ENCODE data around the gene IL36RN.

The IL36RN gene

DNA sequence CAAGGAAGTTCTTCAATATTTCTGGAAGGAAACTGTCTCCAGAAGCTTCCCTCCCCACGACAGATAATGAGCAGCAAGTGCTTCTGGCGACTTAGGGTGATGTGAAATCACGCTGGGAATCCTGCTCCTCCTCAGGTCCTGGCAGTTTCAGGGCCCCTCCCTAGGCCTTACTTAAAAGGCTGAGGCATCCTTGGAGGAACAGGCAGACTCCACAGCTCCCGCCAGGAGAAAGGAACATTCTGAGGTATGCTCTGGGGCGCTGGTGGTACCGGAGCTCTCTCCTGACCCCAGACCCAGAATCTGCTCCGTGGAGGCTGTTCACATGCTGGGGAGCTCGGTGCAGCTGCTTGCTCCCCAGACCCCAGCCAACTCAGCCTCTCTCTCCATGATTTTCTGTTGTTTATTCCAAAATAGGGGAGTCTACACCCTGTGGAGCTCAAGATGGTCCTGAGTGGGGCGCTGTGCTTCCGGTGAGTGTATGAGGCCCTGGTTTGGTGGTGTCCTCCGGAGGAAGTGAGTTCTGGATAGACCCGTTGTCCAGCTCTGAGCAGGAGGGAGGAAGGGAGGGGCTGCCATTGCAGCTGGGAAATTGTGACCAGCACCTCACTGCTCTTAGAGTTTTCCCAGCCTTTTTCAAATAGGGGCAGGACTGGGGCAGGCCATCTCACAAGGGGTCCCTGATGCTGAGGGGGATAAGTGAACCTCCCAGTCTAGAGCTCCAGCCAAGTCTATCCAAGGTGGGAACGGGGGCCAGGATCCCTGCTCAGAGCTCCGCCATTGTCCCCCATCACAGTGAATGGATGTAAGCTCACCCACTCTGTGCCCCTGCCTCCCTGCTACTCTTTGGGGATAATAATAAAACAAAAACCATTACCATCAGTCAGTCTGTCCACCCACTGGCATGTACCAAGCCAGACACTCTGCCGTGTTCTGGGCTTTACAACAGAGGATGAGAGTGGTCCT is at the start of gene IL36RN:
Gene IL36RN, plus strand, starts transcription at position 201 of the 963 bp plus-strand sequence. Its CDS starts 241 bp downstream, at position 442.
- DNase-seq (ENCODE audit: low read depth): no peak

DNA sequence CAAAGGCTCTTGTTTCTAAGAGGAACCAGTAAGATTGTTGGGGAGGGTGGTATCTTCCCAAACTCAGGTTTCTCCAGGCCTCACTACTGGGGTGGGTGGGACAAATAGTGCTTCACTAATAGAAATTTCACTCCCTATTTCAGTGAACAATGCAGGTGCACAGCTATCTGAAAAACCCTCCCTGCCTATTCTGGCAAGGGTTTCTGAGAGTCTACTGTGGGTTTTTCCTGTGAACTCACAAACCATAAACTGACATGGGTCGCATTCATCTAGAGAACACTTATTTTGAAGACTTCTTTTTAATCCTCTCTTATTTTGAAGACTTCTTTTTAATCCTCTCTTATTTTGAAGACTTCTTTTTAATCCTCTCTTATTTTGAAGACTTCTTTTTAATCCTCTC is 49.4 kb upstream of the IL36RN start:
- DNase-seq (ENCODE audit: low read depth): no peak

DNA sequence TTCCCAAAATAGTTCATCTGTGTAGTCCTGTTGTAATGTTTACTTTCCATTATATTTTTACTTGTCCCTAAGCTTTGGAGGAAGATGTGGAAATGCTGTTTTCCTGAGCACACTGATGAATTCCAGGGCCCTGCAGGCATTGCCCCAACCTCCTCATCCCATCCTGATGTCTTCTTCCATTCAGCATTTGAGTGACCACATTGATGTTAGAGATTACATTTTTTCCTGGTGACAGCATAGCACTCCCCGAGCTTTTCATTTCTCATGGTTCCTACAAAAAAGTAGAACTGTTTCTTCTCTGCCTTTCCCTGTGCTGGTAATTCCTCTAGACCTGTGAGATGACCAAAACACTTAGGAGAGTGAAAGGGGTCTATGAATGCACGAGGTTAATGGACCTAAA is 48.9 kb upstream of the IL36RN start:
- DNase-seq (ENCODE audit: low read depth): no peak

DNA sequence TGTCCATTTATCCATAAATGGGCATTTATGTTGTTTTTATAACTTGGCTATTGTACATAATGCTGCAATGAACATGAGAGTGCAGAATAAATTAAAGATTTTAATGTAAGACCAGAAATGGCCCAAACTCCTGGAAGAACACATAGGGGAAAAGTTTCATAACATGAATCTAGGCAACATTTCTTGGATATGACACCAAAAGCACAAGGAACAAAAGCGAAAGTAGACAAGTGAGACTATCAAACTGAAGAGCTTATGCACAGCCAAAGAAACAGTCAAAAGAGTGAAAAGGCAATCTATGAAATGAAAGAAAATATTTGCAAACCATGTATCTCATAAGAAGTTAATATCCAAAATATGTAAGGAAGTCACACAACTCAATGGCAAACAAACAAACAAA is 47.9 kb upstream of the IL36RN start:
- DNase-seq (ENCODE audit: low read depth): no peak

DNA sequence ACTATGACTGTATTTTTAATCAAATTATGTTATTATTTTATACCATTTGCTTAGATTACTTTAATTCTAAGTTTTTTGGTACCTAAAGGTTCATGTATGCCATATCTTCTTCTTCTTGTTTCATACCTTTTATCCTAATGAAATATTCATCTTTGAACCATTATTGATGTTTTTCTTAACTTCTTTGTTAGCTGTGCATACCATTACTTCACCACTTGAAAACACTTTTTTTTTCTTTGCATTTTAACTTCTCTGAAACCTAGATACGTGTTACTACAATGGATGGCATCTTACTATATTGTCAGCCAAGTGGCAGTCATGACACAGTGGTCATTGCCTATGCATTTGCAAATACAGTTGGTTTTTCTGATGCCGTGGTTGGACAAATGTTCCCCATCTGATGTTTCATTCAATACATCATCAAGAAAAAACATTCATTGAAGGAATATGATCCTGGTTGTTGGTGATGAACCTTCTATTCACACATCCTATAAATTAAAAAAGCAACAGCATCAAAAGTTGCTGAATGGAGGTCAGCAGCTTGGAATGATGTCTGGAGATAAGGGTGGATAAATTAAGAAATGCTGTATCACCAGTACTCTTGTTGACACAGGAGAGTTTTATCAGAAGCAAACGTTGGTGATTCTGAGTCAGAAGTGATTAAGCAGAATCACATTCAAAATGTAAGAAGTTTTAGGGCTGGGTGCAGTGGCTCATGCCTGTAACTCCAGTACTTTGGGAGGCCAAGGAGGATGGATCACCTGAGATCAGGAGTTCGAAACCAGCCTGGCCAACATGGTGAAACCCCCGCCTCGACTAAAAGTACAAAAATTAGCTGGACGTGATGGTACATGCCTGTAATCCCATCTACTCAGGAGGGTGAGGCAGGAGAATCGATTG is 46.3 kb upstream of the IL36RN start:
- DNase-seq (ENCODE audit: low read depth): no peak

DNA sequence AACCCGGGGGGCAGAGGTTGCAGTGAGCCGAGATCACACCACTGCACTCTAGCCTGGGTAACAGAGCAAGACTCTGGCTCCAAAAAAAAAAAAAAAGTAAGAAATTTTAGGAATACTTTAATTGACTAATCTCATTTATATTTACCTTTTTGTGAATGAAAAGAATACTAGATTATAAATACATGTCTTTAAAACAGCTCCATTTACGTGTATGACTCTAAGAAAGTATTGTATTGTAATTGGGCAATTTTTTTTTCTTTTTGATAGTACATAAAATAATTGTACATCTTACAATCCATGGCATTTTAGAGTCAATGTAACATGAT is 45.7 kb upstream of the IL36RN start:
- DNase-seq (ENCODE audit: low read depth): no peak

DNA sequence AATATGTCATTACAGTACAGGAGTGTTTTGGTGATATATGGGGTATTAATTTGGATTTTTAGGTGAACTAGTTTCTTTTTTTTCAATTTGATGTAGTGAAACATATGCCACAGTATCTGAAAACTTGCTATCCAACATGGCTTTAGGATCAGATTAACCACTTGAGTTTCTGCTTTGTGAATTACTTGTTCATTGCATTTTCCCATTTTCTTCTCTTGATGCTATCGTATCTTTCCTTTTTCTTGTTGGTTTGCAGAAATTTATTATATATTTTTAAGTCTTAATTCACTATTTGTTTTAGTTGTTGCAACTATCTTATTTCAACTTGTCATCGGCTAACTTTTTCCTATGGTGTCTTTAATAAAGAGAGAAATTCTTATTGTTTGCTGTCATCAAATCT is 44.9 kb upstream of the IL36RN start:
- DNase-seq (ENCODE audit: low read depth): no peak

DNA sequence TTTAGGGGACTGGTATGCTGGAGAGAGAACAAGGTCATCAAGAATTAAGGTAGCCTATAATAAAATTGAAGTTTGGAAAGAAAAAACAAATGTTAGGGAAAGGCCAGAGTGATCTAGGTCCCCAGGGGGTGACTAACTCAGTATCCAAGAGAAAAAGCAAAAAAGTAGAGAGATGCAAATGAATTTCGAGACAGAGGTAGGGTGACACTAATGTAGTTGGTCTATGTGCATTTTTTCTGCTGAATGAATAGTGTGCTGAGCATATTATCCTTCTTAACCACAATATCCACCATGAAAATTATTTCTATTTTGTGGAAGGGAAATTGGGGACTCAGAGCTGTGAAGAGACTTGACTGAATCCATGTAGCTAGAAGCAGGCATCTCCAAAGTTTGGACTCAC is 44.0 kb upstream of the IL36RN start:
- no peak for DNase-seq (ENCODE audit: low read depth)

DNA sequence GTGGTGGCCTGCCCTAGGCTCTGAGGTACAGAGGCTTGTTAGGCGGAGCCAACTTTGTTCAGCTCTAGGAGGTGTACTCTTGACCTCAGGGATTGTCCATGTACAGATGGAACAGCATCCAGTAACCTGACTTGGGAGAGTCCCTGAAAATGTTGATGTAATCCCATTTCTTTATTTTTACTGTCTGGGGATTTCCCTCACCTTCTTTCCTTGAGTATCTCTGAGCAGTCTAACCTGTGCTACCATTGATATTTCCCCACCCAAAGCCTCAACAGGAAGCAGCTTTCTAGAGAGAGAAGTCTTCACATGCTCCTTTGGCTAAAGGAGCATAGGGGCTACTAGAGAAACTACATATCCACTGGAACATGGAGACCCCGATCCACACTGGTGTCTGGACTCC is 43.3 kb upstream of the IL36RN start:
- no peak for DNase-seq (ENCODE audit: low read depth)

DNA sequence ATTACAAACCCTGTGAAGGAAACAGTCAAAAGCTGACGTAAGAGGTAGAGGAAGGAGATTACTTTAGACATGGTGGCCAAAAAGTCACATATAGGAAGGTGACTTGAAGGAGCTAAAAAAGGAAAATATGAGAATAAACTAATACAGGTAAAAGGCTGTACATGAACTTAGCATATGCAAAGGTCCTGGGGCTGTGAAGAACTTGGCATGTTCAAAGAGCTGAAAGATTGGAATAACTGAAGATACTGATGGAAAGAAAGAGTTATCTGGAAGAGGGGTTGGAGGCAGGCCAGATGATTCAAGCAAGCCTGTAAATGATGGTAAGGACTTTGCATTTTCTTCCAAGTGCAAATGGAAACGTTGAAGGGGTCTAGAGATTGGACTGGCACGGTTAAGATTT is 40.5 kb upstream of the IL36RN start:
- no peak for DNase-seq (ENCODE audit: low read depth)

DNA sequence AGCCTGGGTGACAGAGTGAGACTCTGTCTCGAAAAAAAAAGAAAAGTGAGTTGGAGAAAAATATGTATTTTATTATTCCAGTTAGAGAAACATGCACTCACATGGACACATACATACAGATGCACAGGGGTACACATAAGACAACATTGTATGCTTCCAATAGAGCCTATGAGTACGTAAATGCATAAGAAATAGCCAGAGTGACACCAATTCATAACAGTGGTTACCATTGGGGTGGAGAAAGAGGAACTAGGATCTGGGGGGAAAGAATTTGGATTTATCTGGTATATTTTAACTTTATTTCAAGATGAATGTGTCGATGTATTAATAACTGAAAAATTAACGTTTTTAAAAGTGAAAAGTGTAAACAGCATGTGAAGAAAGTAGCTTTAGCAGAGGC is 37.7 kb upstream of the IL36RN start:
- DNase-seq (ENCODE audit: low read depth): no peak

DNA sequence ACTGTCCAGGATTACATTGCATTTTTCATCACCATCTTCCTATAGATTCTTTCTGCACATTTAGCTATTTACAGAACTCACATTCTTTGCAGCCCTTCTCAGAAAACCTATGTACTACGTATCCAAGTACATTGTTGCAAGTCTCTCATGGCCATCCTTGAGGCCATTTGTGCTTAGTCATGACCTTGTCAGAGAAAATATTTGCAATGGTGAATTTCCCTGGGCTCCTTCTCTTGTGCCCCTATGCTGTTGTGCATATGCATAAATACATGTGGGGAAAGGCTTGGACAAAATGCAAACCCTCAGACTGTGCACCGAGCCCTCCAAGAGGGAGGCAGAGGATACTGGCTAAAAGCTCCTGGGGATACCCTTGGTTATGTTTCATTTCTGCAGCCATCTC is 34.2 kb upstream of the IL36RN start:
- DNase-seq (ENCODE audit: low read depth): no peak

DNA sequence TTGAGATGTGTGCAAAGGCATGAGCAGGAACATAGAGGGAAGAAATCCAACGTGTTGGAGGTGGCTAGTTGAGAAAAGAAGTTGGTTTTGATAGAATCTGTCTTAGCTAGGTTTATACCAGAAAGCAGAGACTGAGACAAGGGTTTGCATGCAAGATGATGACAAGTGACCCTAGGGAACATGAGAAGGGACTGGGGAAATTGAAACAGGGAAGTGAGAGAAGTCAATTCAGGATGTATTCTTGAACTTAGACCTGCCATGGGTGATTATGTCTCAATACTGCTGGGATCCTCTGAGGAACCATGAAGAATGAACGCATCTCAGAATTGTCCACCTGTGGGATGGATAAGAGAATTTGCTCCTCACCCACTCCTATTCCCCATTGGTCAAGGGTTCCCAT is 33.3 kb upstream of the IL36RN start:
- DNase-seq (ENCODE audit: low read depth): no peak

DNA sequence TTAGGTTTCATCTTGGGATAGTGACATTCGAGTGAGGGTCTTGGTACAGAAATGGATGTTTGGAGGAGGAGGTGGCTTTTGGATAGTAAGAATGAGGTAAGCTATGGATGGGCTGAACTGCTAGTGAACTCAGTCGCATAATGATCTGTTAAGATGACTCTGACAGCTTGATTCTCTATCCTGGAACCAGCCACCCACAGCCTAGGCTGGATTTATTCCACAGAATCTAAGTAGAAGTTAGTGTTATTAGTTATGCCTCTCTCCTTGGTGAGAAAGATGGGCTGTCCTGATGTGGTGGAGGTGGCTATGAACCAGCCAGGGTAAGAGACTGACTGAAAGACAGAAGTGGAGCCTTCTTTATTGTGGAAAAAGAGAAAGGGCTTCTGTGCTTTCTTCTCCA is 31.3 kb upstream of the IL36RN start:
- no peak for DNase-seq (ENCODE audit: low read depth)

DNA sequence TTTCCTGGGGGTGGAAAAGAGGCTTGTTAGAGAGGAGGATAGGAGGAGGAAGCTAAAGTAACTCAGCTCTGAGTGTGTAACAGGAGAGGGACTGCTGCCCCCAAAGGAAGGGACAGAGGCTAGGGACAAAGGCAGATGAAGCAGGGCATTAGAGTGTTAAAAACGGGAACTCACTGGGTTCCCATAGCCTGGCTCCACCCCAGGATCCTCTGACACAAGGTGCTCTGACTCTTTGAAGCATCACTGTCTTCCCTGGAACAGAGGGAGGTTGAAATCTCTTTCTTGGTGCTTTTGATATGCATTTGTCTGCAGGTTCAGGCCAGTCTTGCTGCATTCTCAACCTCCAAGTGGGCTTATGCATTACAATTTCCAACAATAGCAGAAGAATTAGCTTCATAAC is 30.9 kb upstream of the IL36RN start:
- no peak for DNase-seq (ENCODE audit: low read depth)

DNA sequence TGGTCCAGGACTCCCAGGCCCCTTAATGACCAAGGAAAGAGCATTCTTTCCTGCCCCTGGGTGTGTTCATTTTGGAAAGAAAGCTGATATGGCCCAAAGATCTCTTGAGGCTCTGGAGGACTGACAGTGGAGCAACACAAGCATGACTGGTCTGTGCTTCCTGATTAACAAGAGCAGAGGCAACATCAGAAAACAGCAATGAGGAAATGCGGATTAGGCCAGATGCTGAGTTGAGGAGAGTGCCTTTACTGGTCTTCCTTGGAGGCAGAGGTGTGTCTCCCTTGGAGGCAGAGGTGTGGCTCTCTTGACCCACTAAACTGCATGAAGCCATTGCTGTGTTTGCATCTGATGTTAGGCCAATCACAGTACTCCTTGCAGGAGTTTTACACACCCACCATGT is 26.3 kb upstream of the IL36RN start:
- DNase-seq (ENCODE audit: low read depth): no peak

DNA sequence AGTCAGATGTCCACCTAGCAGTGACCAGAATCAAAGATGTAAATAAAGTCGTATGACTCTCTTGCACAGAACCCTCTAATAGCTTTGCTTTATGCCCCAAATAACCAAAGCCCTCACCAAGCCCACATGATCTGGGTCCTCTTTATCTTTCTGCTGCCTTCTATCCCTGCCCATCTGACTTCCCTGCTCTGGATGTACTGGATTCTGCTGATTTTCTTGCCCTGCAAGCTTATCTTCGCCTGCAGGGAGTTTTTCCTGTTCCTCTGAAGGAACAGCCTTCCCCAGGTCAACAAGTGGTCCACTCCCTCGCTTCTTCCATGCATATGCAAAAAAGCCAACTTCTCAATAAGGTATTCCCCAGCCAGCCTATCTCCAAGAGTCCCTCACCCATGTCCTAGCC is 25.0 kb upstream of the IL36RN start:
- DNase-seq (ENCODE audit: low read depth): no peak

DNA sequence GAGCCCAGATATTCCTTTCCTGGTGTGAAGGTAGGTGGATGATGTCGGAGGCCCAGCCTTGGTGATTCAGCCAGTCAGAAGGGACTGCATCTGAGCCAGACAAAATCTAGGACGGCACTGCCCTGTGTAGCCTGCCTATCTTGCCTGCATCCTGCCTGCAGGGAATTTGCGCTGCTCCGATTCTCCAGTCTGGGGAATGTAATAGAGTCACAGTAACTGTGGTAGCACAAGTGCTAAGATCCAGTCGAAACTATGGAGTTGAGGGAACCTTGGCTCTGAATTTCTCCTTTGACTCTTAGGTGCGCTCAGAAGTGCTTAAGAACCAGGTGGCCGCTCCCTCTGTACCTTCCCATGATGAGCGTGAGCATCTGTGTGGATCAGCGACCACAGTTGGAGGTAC is 22.2 kb upstream of the IL36RN start:
- DNase-seq (ENCODE audit: low read depth): no peak

DNA sequence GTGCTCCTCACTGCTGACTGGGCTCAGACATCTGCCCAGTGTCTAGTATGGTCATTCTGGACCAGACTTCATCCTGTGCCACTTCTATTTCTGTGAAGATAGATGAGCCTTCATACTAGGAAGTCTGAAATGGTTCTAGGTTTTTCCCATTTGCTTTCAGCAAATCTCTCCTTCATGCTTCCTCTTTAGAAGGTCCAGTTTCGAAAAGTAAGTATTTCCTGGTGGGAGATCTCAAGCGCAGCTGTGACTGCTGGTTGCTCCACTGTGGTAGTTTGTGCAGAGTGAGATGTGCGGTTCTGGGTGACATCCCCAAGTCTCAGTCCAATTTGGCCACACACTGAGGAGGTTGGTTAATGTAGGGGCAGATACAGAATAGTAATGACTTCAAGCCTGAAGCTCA is 20.7 kb upstream of the IL36RN start:
- DNase-seq (ENCODE audit: low read depth): no peak

DNA sequence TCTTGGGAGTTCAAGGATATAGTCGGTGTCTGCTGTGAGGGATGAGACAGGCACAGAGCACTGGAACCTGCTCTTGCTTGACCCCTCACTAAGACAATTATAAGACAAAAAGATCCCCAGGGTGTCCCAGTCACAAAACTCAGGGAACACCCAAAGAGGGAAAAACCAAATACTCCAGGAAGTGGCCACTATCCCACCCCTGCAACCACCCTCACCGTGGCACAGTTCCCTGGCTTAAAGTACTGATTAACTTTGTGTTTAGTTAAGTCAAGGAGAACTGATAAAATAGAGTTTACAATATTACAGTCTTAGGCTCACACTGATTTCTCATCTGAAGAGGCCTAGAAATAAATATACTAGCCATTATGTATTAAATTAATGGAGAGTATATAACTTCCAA is 19.8 kb upstream of the IL36RN start:
- DNase-seq (ENCODE audit: low read depth): no peak

DNA sequence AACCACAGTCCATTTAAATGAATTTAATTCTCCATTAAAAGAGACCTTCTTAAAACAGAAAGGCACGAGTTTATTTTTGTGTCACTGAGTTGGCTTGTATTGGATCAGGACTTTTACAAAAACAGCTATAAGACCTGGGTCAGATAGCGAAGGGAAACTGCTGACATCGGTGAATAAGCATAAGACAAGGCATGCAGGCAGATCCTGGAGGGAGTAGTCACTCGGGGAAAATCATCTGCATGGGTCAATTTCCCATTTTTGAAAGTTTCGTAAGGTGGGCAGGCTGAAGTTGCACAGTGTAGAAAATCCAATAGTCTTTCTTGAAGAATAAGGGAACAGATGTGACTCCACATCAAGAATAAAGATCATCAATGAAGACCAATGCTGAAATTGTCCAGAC is 19.3 kb upstream of the IL36RN start:
- no peak for DNase-seq (ENCODE audit: low read depth)

DNA sequence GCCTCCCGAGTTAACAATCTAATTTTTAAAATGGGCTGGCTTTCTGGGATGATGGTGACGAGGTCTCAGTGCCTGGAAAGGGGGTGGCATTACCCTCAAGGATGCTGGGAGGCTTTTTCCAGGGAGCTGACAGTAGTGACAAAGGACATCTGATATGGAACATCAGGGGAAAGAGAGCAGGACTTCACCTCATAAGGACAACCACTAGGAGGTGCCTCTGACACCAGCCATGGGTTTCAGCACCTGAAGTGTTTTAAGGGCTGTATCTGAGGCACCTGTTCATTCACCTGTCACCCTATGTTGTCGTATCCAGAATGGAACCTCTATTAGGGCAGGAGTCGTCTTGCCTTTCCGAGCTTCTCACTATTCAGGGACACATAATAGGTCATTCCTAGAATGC is 17.1 kb upstream of the IL36RN start:
- DNase-seq (ENCODE audit: low read depth): no peak

DNA sequence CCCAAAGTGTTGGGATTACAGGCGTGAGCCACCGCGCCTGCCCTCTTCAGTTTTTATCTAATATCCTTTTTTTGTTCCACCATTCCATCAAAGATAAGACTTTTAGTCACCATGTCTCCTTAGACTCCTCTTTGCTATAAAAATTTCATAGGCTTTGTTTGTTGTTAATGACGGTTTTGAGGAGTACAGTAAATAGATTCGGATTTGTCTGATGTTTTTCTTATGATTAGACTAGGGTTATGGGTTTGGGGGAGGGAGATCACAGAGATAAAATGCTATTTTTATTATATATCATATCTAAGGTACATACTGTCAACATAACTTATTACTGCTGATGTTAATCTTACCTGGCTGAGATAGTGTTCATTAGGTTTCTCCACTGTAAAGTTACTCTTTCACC is 12.5 kb upstream of the IL36RN start:
- no peak for DNase-seq (ENCODE audit: low read depth)

Data from T-helper 22 cell (primary cell).